ENCODE results near the gene C10orf143. TPM values are rescaled to one million over a fixed set of nuclear protein-coding genes. Genes with fewer than 3 reads are reported as not detected.

The C10orf143 gene
- total RNA-seq, 1 donor from 2014 or later = 1.6 TPM

DNA sequence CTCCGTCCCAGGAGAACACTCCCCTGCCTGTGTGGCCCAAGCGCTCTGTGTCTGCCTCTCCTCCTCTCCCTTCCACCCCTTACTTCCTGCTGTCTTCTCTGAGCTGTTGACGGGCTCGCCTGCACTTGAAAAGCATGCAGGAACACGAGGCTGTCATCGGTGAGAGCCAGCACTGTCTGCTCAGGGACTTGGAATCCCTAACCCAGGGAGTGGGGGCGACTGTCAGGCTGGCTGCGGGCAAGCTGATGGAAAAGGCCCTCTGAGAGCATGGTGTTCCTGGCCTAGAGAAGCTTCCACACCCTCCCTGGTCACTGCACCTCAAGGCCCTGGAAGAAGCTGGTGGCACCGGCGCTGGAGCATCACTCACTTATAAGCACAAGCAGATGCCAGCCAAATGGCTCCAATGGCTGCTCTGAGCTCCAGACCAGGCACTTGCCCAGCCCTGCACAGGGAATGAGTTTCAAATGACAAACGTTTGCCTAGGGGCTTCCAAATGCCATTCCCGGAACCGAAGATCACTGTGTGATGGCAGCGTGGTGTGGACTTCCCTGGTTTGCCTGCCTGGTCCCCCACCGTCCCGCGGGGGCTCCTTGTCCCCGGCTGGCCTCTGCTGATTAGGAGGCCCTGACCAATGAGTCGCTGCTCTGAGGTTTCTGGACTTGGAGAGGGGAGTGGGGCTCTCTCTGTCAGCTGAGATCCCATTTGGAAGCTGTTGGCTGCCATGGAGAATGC lies 89.8 kb downstream of the C10orf143 start:
- H3K27me3 Mint-ChIP-seq (ENCODE audit: insufficient read depth, low read depth) = no peaks in the 10 kb centered on the region

DNA sequence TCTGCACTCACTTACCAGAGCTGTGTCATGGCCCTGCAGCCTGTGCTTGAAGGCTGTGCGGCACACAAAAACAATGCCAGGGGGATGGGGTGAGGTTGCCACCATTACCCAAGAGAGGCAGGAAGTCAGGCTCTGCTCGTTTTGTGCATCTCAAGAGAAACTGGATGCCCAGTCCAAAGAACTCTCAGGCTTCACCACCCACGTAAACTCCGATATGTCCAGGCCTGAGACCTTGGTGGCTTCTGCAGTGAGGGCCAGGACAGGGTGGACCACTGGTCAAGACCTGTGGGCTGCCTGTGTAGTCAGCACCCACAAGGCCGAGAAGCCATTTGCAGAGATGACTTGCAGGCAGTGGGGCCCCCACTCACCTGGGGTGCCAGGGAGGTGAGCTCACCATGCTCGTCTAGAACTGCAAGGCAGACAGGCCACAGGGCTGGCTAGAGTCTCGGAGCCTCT lies 91.9 kb downstream of the C10orf143 start:
- Mint-ChIP-seq H3K36me3 (no peaks in the 10 kb centered on the region), H3K9me3 (no peaks in the 10 kb centered on the region), H3K27me3 (ENCODE audit: insufficient read depth, low read depth) (no peaks in the 10 kb centered on the region), H3K27ac (no peak overlapping the region), H3K4me3 (no peak overlapping the region), H3K4me1 (peaks cover 12% of the 10 kb centered on the region)
- Histone ChIP-seq H3K4me3 (no peak overlapping the region), H3K9me3 (ENCODE audit: low read depth) (no peaks in the 10 kb centered on the region), H4K20me1 (ENCODE audit: low read depth) (no peaks in the 10 kb centered on the region), H3F3A (ENCODE audit: low read depth) (no peaks in the 10 kb centered on the region), H3K27ac (no peak overlapping the region), H3K36me3 (no peaks in the 10 kb centered on the region), H3K79me2 (ENCODE audit: low read depth) (no peaks in the 10 kb centered on the region), H3K9ac (no peak overlapping the region), H3K4me1 (no peaks in the 10 kb centered on the region), H3K4me2 (no peak overlapping the region), H3K27me3 (no peaks in the 10 kb centered on the region), H2AFZ (replicated peaks) (no peak overlapping the region)
- TF ChIP-seq EZH2 (IDR thresholded peaks at IDR 0.05) (no peak), EZH2phosphoT487 (IDR thresholded peaks at IDR 0.05) (no peak)
- no peak for DNase-seq (ENCODE audit: low spot score)

More for the DNA sequence above, 89.8 kb downstream of the C10orf143 start:
- Histone ChIP-seq H4K20me1 (ENCODE audit: low read depth) (no peaks in the 10 kb centered on the region), H3K4me3 (no peak overlapping the region), H2AFZ (replicated peaks) (no peak overlapping the region), H3K9ac (no peak overlapping the region), H3K9me3 (ENCODE audit: low read depth) (no peaks in the 10 kb centered on the region), H3F3A (ENCODE audit: low read depth) (no peaks in the 10 kb centered on the region), H3K79me2 (ENCODE audit: low read depth) (no peaks in the 10 kb centered on the region), H3K27me3 (no peaks in the 10 kb centered on the region), H3K4me1 (no peaks in the 10 kb centered on the region), H3K36me3 (no peaks in the 10 kb centered on the region), H3K4me2 (no peak overlapping the region), H3K27ac (no peak overlapping the region)
- H3K9me3 Mint-ChIP-seq = no peaks in the 10 kb centered on the region
- no peak overlapping the region for H3K4me3 Mint-ChIP-seq
- no peak for TF ChIP-seq EZH2phosphoT487 (IDR thresholded peaks at IDR 0.05)
- no peak for TF ChIP-seq EZH2 (IDR thresholded peaks at IDR 0.05)
- TF ChIP-seq, protein P1, sequence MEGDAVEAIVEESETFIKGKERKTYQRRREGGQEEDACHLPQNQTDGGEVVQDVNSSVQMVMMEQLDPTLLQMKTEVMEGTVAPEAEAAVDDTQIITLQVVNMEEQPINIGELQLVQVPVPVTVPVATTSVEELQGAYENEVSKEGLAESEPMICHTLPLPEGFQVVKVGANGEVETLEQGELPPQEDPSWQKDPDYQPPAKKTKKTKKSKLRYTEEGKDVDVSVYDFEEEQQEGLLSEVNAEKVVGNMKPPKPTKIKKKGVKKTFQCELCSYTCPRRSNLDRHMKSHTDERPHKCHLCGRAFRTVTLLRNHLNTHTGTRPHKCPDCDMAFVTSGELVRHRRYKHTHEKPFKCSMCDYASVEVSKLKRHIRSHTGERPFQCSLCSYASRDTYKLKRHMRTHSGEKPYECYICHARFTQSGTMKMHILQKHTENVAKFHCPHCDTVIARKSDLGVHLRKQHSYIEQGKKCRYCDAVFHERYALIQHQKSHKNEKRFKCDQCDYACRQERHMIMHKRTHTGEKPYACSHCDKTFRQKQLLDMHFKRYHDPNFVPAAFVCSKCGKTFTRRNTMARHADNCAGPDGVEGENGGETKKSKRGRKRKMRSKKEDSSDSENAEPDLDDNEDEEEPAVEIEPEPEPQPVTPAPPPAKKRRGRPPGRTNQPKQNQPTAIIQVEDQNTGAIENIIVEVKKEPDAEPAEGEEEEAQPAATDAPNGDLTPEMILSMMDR (IDR thresholded peaks at IDR 0.05) = no peak
- H3K36me3 Mint-ChIP-seq = no peaks in the 10 kb centered on the region
- no peak for DNase-seq (ENCODE audit: low spot score)
- H3K27ac Mint-ChIP-seq = no peak overlapping the region
- H3K4me1 Mint-ChIP-seq = peaks cover 4% of the 10 kb centered on the region

DNA sequence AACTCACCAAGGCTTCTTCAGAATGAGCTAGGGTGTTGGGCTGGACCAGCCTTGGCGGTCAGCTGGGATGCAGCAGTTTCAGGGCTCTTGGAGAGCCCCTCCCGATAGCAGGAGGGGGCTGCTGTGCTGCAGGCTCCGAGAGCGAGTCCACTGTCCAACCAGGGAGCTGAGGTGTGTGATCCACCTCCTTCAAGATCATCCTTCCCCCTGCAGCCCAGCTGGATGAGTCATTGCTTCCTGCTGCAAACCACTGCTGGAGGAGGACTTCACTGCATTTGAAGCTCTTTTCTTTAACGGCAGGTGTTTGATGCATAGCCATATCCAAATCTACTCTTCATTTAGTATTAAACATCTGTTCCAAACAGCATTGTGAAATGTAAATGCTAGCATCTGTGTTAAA lies 92.4 kb downstream of the C10orf143 start:
- Mint-ChIP-seq H3K36me3 (no peaks in the 10 kb centered on the region), H3K9me3 (no peaks in the 10 kb centered on the region), H3K27me3 (ENCODE audit: insufficient read depth, low read depth) (peaks cover 4% of the 10 kb centered on the region), H3K4me1 (peaks cover 12% of the 10 kb centered on the region), H3K27ac (no peak overlapping the region), H3K4me3 (no peak overlapping the region)
- H3K9ac ChIP-seq = no peak overlapping the region
- no peaks in the 10 kb centered on the region for H3K79me2 ChIP-seq (ENCODE audit: low read depth)
- no peaks in the 10 kb centered on the region for H4K20me1 ChIP-seq (ENCODE audit: low read depth)
- no peaks in the 10 kb centered on the region for H3K27me3 ChIP-seq
- no peak overlapping the region for H2AFZ ChIP-seq (replicated peaks)
- H3K4me1 ChIP-seq = no peaks in the 10 kb centered on the region
- H3K36me3 ChIP-seq = no peaks in the 10 kb centered on the region
- no peaks in the 10 kb centered on the region for H3K9me3 ChIP-seq (ENCODE audit: low read depth)
- TF ChIP-seq, protein P1 (IDR thresholded peaks at IDR 0.05) = no peak
- TF ChIP-seq EZH2phosphoT487 (IDR thresholded peaks at IDR 0.05) (no peak), EZH2 (IDR thresholded peaks at IDR 0.05) (no peak)
- no peaks in the 10 kb centered on the region for H3F3A ChIP-seq (ENCODE audit: low read depth)
- no peak overlapping the region for H3K27ac ChIP-seq
- no peak overlapping the region for H3K4me2 ChIP-seq
- no peak for DNase-seq (ENCODE audit: low spot score)
- no peak overlapping the region for H3K4me3 ChIP-seq

GRCh38 chr10:130017631-130018022 lies 93.0 kb downstream of the C10orf143 start:
- H3K9me3 ChIP-seq (ENCODE audit: low read depth) = no peaks in the 10 kb centered on the region
- Mint-ChIP-seq H3K36me3 (no peaks in the 10 kb centered on the region), H3K4me1 (peaks cover 12% of the 10 kb centered on the region), H3K4me3 (no peak overlapping the region), H3K27ac (no peak overlapping the region), H3K9me3 (no peaks in the 10 kb centered on the region), H3K27me3 (ENCODE audit: insufficient read depth, low read depth) (peaks cover 4% of the 10 kb centered on the region)
- H3K36me3 ChIP-seq = no peaks in the 10 kb centered on the region
- no peak for DNase-seq (ENCODE audit: low spot score)
- no peaks in the 10 kb centered on the region for H3F3A ChIP-seq (ENCODE audit: low read depth)
- H4K20me1 ChIP-seq (ENCODE audit: low read depth) = no peaks in the 10 kb centered on the region
- H3K9ac ChIP-seq = no peak overlapping the region
- no peak overlapping the region for H2AFZ ChIP-seq (replicated peaks)
- no peak overlapping the region for H3K4me2 ChIP-seq
- no peaks in the 10 kb centered on the region for H3K79me2 ChIP-seq (ENCODE audit: low read depth)
- no peaks in the 10 kb centered on the region for H3K27me3 ChIP-seq
- H3K4me3 ChIP-seq = no peak overlapping the region
- TF ChIP-seq, protein P1 (IDR thresholded peaks at IDR 0.05) = no peak
- TF ChIP-seq EZH2phosphoT487 (IDR thresholded peaks at IDR 0.05) (no peak), EZH2 (IDR thresholded peaks at IDR 0.05) (no peak)
- no peak overlapping the region for H3K27ac ChIP-seq
- no peaks in the 10 kb centered on the region for H3K4me1 ChIP-seq
